SH-SY5Y (cell line): ENCODE results near the gene SLC34A1.

Source experiments
- GATA2 ChIP-seq: IDR thresholded peaks from 2 replicates; pipeline ENCODE4 v1.6.1; 2011; ENCODE audit warnings: mild to moderate bottlenecking, low read depth, low read length
- GATA3 ChIP-seq: IDR thresholded peaks from 2 replicates; pipeline ENCODE4 v1.6.1; 2011; ENCODE audit warnings: low read depth, mild to moderate bottlenecking, low read length, moderate library complexity

GRCh38 chr5:177355868-177356168 lies 28.4 kb upstream of the SLC34A1 start:
- no peak for TF ChIP-seq GATA2
- TF ChIP-seq GATA3, result no peak
